H1 (cell line): ENCODE results near the gene LRRC23. TPM values are rescaled to one million over a fixed set of nuclear protein-coding genes. Genes with fewer than 3 reads are reported as not detected.

ENCODE experiments used
- CTCF ChIA-PET: fragments of 300-600 bp; sonication (Branson Sonifier 250); formaldehyde crosslinking; loops from one replicate; lab custom pipeline; 2021; ENCODE audit not compliant: partially characterized antibody; lab: Charles Lee
- POLR2A ChIA-PET: fragments of 300-600 bp; sonication (Branson Sonifier 250); formaldehyde crosslinking; loops from one replicate; lab custom pipeline; 2021; ENCODE audit warnings: inconsistent platforms; ENCODE audit not compliant: partially characterized antibody; lab: Charles Lee
- DNase-seq, 2 experiments: peaks; one replicate each; pipeline versions ENCODE4 v3.0.0 to v3.0.0-alpha.2; 2010 to 2022; ENCODE audit warnings: low spot score in 2 of 2, low read depth in 1 of 2, mixed read lengths in 1 of 2
- FAIRE-seq: peaks from 2 replicates; lab custom pipeline; 2011; peaks lifted over from hg19 to GRCh38; lab: Jason Lieb, UNC
- H2AFZ ChIP-seq: 2 replicates; pipeline ENCODE4 v1.8.1; 2012; ENCODE audit warnings: low read length, inconsistent platforms
- H2AK5ac ChIP-seq: 2 replicates; pipeline ENCODE4 v1.6.1; 2013; ENCODE audit warnings: low read depth, low read length
- H2BK120ac ChIP-seq: replicated peaks from 2 replicates; pipeline ENCODE3; 2013; ENCODE audit warnings: low read depth, low read length, inconsistent platforms
- H2BK12ac ChIP-seq: 2 replicates; pipeline ENCODE4 v1.6.1; 2013; ENCODE audit warnings: low read depth, low read length
- H2BK15ac ChIP-seq: 2 replicates; pipeline ENCODE4 v1.6.1; 2013; ENCODE audit warnings: low read length
- H2BK20ac ChIP-seq: 2 replicates; pipeline ENCODE4 v1.6.1; 2013; ENCODE audit warnings: low read length
- H2BK5ac ChIP-seq: 2 replicates; pipeline ENCODE4 v1.6.1; 2013; ENCODE audit warnings: low read depth, low read length
- H3K14ac ChIP-seq: 2 replicates; pipeline ENCODE4 v1.6.1; 2013; ENCODE audit warnings: inconsistent platforms; ENCODE audit not compliant: insufficient read length
- H3K18ac ChIP-seq: 2 replicates; pipeline ENCODE4 v1.6.1; 2013; ENCODE audit warnings: low read length; ENCODE audit errors: extremely low read depth
- H3K23ac ChIP-seq: 2 replicates; pipeline ENCODE4 v1.6.1; 2013; ENCODE audit warnings: inconsistent platforms; ENCODE audit not compliant: insufficient read length
- H3K23me2 ChIP-seq: 2 replicates; pipeline ENCODE4 v1.6.1; 2013; ENCODE audit warnings: low read depth, low read length
- H3K27ac ChIP-seq: 2 replicates; pipeline ENCODE4 v1.6.1; 2011; ENCODE audit warnings: low read depth, low read length, inconsistent platforms
- H3K27me3 ChIP-seq, 4 experiments: replicated peaks in 1 of 4; 1 replicate in 1 of 4; 2 replicates in 3 of 4; pipeline versions ENCODE4 v1.6.1 to v1.8.1; 2011 to 2013; ENCODE audit warnings: low read length in 3 of 4, mild to moderate bottlenecking in 3 of 4, inconsistent platforms in 2 of 4, mixed read lengths in 2 of 4, moderate library complexity in 1 of 4; ENCODE audit not compliant: control insufficient read depth in 3 of 4, insufficient read depth in 3 of 4; ENCODE audit errors: extremely low read depth in 1 of 4
- H3K36me3 ChIP-seq, 4 experiments: 2 replicates each; pipeline versions ENCODE4 v1.6.1 to v1.8.1; 2011 to 2013; ENCODE audit warnings: mild to moderate bottlenecking in 4 of 4, low read length in 3 of 4, moderate library complexity in 2 of 4, control low read depth in 1 of 4, inconsistent platforms in 1 of 4; ENCODE audit not compliant: insufficient read depth in 4 of 4, control insufficient read depth in 2 of 4
- H3K4ac ChIP-seq: replicated peaks from 2 replicates; pipeline ENCODE3; 2013; ENCODE audit warnings: low read length, low read depth, mixed read lengths, inconsistent platforms; ENCODE audit not compliant: insufficient read length
- H3K4me1 ChIP-seq, 4 experiments: replicated peaks in 1 of 4; 1 replicate in 1 of 4; 2 replicates in 3 of 4; pipeline versions ENCODE4 v1.6.1 to v1.8.1; 2011 to 2013; ENCODE audit warnings: low read length in 3 of 4, inconsistent platforms in 2 of 4, mixed read lengths in 1 of 4; ENCODE audit not compliant: insufficient read depth in 4 of 4, control insufficient read depth in 3 of 4
- H3K4me2 ChIP-seq, 2 experiments: 2 replicates each; pipeline versions ENCODE4 v1.6.1 to v1.8.1; 2011 to 2013; ENCODE audit warnings: low read depth in 2 of 2, low read length in 2 of 2, control low read depth in 1 of 2, inconsistent platforms in 1 of 2, mild to moderate bottlenecking in 1 of 2; ENCODE audit not compliant: insufficient read depth in 1 of 2
- H3K4me3 ChIP-seq, 4 experiments: fragments of 200-600, 300-600 bp in 1 of 4; sonication (generic), shearing (Covaris generic), sonication (Bioruptor Twin) in 1 of 4; 2 replicates each; pipeline versions ENCODE4 v1.5.1 to v1.8.1; 2011 to 2016; ENCODE audit warnings: low read length in 4 of 4, low read depth in 3 of 4, control low read depth in 2 of 4, inconsistent platforms in 2 of 4, mild to moderate bottlenecking in 2 of 4, mixed read lengths in 1 of 4, moderate library complexity in 1 of 4; ENCODE audit not compliant: insufficient read depth in 2 of 4; ENCODE audit errors: extremely low read depth in 1 of 4
- H3K56ac ChIP-seq: replicated peaks from 2 replicates; pipeline ENCODE3; 2013; ENCODE audit warnings: low read depth, mild to moderate bottlenecking, mixed read lengths, low read length, inconsistent platforms; ENCODE audit not compliant: insufficient read length
- H3K79me1 ChIP-seq: 2 replicates; pipeline ENCODE4 v1.6.1; 2013; ENCODE audit warnings: low read depth, low read length, control low read depth
- H3K79me2 ChIP-seq, 2 experiments: 2 replicates each; pipeline versions ENCODE4 v1.6.1 to v1.8.1; 2012 to 2013; ENCODE audit warnings: low read length in 2 of 2, mild to moderate bottlenecking in 2 of 2, inconsistent platforms in 1 of 2; ENCODE audit not compliant: insufficient read depth in 2 of 2, control insufficient read depth in 1 of 2
- H3K9ac ChIP-seq, 4 experiments: replicated peaks in 1 of 4; 1 replicate in 1 of 4; 2 replicates in 3 of 4; pipeline versions ENCODE4 v1.6.1 to v1.8.1; 2011 to 2013; ENCODE audit warnings: low read depth in 3 of 4, low read length in 3 of 4, control low read depth in 2 of 4, mild to moderate bottlenecking in 2 of 4, moderate library complexity in 2 of 4, inconsistent platforms in 1 of 4; ENCODE audit errors: extremely low read depth in 1 of 4
- H3K9me3 ChIP-seq, 2 experiments: 2 replicates each; pipeline versions ENCODE4 v1.6.1 to v1.8.1; 2012 to 2013; ENCODE audit warnings: mild to moderate bottlenecking in 2 of 2, moderate library complexity in 2 of 2, control low read depth in 1 of 2, inconsistent platforms in 1 of 2, low read depth in 1 of 2, low read length in 1 of 2, mixed read lengths in 1 of 2; ENCODE audit not compliant: insufficient read depth in 2 of 2
- H4K20me1 ChIP-seq, 2 experiments: replicated peaks in 1 of 2; 2 replicates each; pipeline versions ENCODE3 to v1.8.1; 2011 to 2013; ENCODE audit warnings: inconsistent platforms in 2 of 2, low read length in 2 of 2, mild to moderate bottlenecking in 1 of 2; ENCODE audit not compliant: insufficient read depth in 2 of 2, control insufficient read depth in 1 of 2
- H4K5ac ChIP-seq: 2 replicates; pipeline ENCODE4 v1.6.1; 2013; ENCODE audit warnings: low read length, low read depth, mixed read lengths, inconsistent platforms; ENCODE audit not compliant: insufficient read length
- H4K8ac ChIP-seq: 2 replicates; pipeline ENCODE4 v1.8.0; 2013; ENCODE audit warnings: mild to moderate bottlenecking, moderate library complexity, low read length, inconsistent platforms; ENCODE audit not compliant: insufficient read depth; ENCODE audit errors: extremely low read depth
- H4K91ac ChIP-seq: replicated peaks from 2 replicates; pipeline ENCODE3; 2013; ENCODE audit warnings: low read length, mixed read lengths, inconsistent platforms; ENCODE audit not compliant: insufficient read length
- ASH2L ChIP-seq: fragments of 200-600, 300-600 bp; sonication (generic); IDR thresholded peaks from one replicate; pipeline ENCODE4 v1.7.1; 2017; ENCODE audit warnings: low read length
- CHD2 ChIP-seq: IDR thresholded peaks from 2 replicates; pipeline ENCODE4 v1.6.1; 2012; ENCODE audit warnings: low read length, improper control_type of control experiment
- HDAC2 ChIP-seq, 2 experiments: fragments of 300-600 bp in 1 of 2; sonication (generic) in 1 of 2; IDR thresholded peaks; 2 replicates each; pipeline ENCODE4 v1.6.1; 2011 to 2012; ENCODE audit warnings: low read depth in 2 of 2, low read length in 2 of 2, mild to moderate bottlenecking in 2 of 2, moderate library complexity in 2 of 2, borderline replicate concordance in 1 of 2, inconsistent platforms in 1 of 2
- NRF1 ChIP-seq: IDR thresholded peaks from 2 replicates; pipeline ENCODE4 v1.6.1; 2011; ENCODE audit warnings: mild to moderate bottlenecking, low read depth, low read length, improper control_type of control experiment
- PHF8 ChIP-seq: fragments of 200-600 bp; sonication (generic); conservative IDR thresholded peaks from 2 replicates; pipeline ENCODE4 v1.7.1; 2012; ENCODE audit warnings: low read depth, mild to moderate bottlenecking, inconsistent platforms, low read length, moderate library complexity
- POLR2A ChIP-seq, 2 experiments: IDR thresholded peaks; 1 replicate in 1 of 2; 2 replicates in 1 of 2; pipeline ENCODE4 v1.6.1; 2011; ENCODE audit warnings: low read depth in 2 of 2, low read length in 2 of 2, mild to moderate bottlenecking in 2 of 2; ENCODE audit errors: control extremely low read depth in 1 of 2
- SIRT6 ChIP-seq: IDR thresholded peaks from one replicate; pipeline ENCODE4 v1.7.1; 2012; ENCODE audit warnings: low read length, inconsistent platforms
- SP1 ChIP-seq: IDR thresholded peaks from 2 replicates; pipeline ENCODE4 v1.6.1; 2011; ENCODE audit warnings: low read depth, low read length
- TAF7 ChIP-seq: optimal IDR thresholded peaks from 2 replicates; pipeline ENCODE3; 2011; ENCODE audit warnings: low read depth, mild to moderate bottlenecking, inconsistent platforms, low read length, moderate library complexity, borderline replicate concordance
- TBP ChIP-seq: IDR thresholded peaks from 2 replicates; pipeline ENCODE4 v1.6.1; 2011; ENCODE audit warnings: low read depth, low read length, improper control_type of control experiment
- TCF12 ChIP-seq: IDR thresholded peaks from 2 replicates; pipeline ENCODE4 v1.6.1; 2011; ENCODE audit warnings: low read depth, mild to moderate bottlenecking, low read length
- WGBS, 2 experiments: shearing (Covaris generic) in 1 of 2; methylation state at CpG; one replicate each; pipeline versions ENCODE4 v1.1.6 to v1.1.7; 2013 to 2015; ENCODE audit warnings: low lambda C conversion rate in 2 of 2, mixed read lengths in 2 of 2, inconsistent platforms in 1 of 2, low coverage in 1 of 2, missing lambda C conversion rate in 1 of 2; ENCODE audit not compliant: insufficient replicate concordance in 2 of 2, insufficient coverage in 1 of 2, insufficient read length in 1 of 2; ENCODE audit errors: extremely low coverage in 1 of 2, missing lambda C conversion rate in 1 of 2; 5-methylcytosine and 5-hydroxymethylcytosine counted together
- polyA plus RNA-seq, 7 experiments: library from polyadenylated mRNA; depleted of rRNA in 3 of 7; stranded (reverse) in 5 of 7; unstranded in 2 of 7; fragments of >200 nt in 5 of 7; fragments of 200-250 nt in 2 of 7; gene quantifications; 1 replicate in 5 of 7; 2 replicates in 1 of 7; 4 replicates in 1 of 7; pipeline versions ENCODE4 v1.2.1 to v1.2.3, GENCODE V29; 2011 to 2013; ENCODE audit warnings: missing spikeins in 2 of 7, mixed read lengths in 2 of 7
- total RNA-seq: library from RNA; stranded (reverse); fragmentation: NEBNext Ultra II Directional; extraction: Animal tissue kit (Norgen Biotek cat#: 25700); gene quantifications from 2 replicates; pipeline ENCODE4 v1.2.1, GENCODE V29; 2021
- TF ChIP-seq, protein P1 (sequence below): IDR thresholded peaks from 2 replicates; pipeline ENCODE4 v1.6.1; 2011; ENCODE audit warnings: low read depth, mild to moderate bottlenecking, low read length; ENCODE audit not compliant: insufficient read depth

Gene LRRC23
- total and polyA plus RNA-seq, 2 of the 8 experiments (the other 6 are each of a cell fraction or from before 2014, with no cell fraction given), result 2.5 to 3.6 TPM

DNA sequence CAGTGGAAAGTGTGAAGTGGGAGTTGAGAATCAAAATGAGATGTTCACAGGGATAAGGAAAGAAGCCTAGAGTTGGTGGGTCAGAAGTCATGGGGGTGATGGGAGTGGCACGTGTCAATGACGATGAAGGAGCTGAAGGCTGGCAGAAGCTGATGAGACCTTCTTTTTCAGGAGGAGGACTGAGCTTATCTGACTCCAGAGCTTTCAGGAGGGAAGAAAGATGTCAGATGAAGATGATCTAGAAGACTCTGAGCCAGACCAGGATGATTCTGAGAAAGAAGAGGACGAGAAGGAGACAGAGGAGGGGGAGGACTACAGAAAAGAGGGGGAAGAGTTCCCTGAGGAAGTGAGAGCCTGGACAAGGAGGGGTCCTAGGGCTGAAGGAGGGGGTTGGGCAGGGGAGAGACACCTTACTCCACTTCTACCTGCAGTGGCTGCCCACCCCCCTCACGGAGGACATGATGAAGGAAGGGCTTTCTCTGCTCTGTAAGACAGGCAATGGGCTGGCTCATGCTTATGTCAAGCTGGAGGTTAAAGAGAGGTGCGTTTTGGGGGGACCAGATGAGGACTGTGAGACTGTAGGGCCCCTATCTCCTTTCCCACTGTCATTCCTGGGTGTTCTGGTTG is 905 bp downstream of the LRRC23 start:
- no peak overlapping the region for H4K5ac ChIP-seq
- no peaks in the 10 kb centered on the region for H3K9me3 ChIP-seq
- H3K4me1 ChIP-seq, result peaks cover 3 to 12% (median 7%) of the 10 kb centered on the region in 4 experiments; a peak in 5 of 7 replicates
- no peaks in the 10 kb centered on the region for H3K79me2 ChIP-seq
- WGBS, 2 experiments, result 62% methylated on average over 5 of the region's 5 CpGs; no CpG with 5 or more reads in 1 of the 2 experiments
- DNase-seq, result no peak
- H3K56ac ChIP-seq, result no peak overlapping the region
- peak overlapping the region; percentile 76; the same call in 1 of the 2 replicates for H3K27ac ChIP-seq
- H3K27me3 ChIP-seq, result peaks cover 0 to 4% (median 0%) of the 10 kb centered on the region in 4 experiments; a peak in 4 of 7 replicates
- no peaks in the 10 kb centered on the region for H4K20me1 ChIP-seq
- H2BK12ac ChIP-seq, result no peak overlapping the region
- FAIRE-seq, result no peak
- H3K79me1 ChIP-seq, result no peaks in the 10 kb centered on the region
- H2AK5ac ChIP-seq, result no peak overlapping the region
- 0 out of 2 replicates have a peak overlapping the region, but pooled peaks have one; percentile 22 for H2BK15ac ChIP-seq
- H4K91ac ChIP-seq, result no peak overlapping the region
- peak overlapping the region in 3 of 4 experiments; percentile 60 to 77 (median 76); a peak in 5 of 7 replicates for H3K9ac ChIP-seq
- H3K4me3 ChIP-seq, result peak overlapping the region in 3 of 4 experiments; percentile 48 to 64 (median 56); a peak in 5 of 8 replicates
- no peak overlapping the region for H3K23ac ChIP-seq
- no peak overlapping the region for H3K14ac ChIP-seq
- no peak overlapping the region for H2BK120ac ChIP-seq
- no peak overlapping the region for H2BK20ac ChIP-seq
- ChIA-PET POLR2A (interaction anchor here (0.7 to 39.6 kb wide), 11 partner anchors 8 to 145 kb away, joined by 3 to 1027 read pairs (median 18); partner anchors contain the start of genes ATN1, C12orf57, ENO2 and PTPN6), CTCF (interaction anchor here (0.6 to 13.0 kb wide), 11 partner anchors 13 to 239 kb away, joined by 3 to 74 read pairs (median 7); partner anchors contain the start of genes ATN1, ENO2 and SPSB2)
- H3K18ac ChIP-seq, result no peak overlapping the region
- H3K23me2 ChIP-seq, result peaks cover 3% of the 10 kb centered on the region; the same call in 1 of the 2 replicates
- peak overlapping the region; percentile 84 to 95 for H3K4me2 ChIP-seq
- no peaks in the 10 kb centered on the region for H3K36me3 ChIP-seq
- H2BK5ac ChIP-seq, result peak overlapping the region; percentile 36
- no peak overlapping the region for H3K4ac ChIP-seq
- no peak overlapping the region for H4K8ac ChIP-seq
- H2AFZ ChIP-seq, result no peak overlapping the region
- no peak for TF ChIP-seq NRF1
- TF ChIP-seq TAF7, result no peak
- TF ChIP-seq HDAC2 (IDR thresholded peaks at IDR 0.05; ENCODE audit: borderline replicate concordance in 1 of 2, low read depth in 2 of 2, low read length in 2 of 2), result no peak
- no peak for TF ChIP-seq TCF12
- TF ChIP-seq TBP, result no peak
- TF ChIP-seq POLR2A (IDR thresholded peaks at IDR 0.05; ENCODE audit: control extremely low read depth in 1 of 2, low read depth in 2 of 2, low read length in 2 of 2), result no peak
- no peak for TF ChIP-seq SP1
- no peak for TF ChIP-seq ASH2L
- no peak for TF ChIP-seq CHD2
- TF ChIP-seq, protein P1, sequence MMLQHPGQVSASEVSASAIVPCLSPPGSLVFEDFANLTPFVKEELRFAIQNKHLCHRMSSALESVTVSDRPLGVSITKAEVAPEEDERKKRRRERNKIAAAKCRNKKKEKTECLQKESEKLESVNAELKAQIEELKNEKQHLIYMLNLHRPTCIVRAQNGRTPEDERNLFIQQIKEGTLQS, result no peak
- TF ChIP-seq SIRT6, result no peak
- no peak for TF ChIP-seq PHF8
